ENCODE results near the gene KCTD16. TPM values are rescaled to one million over a fixed set of nuclear protein-coding genes. Genes with fewer than 3 reads are reported as not detected.

Gene KCTD16
- total and polyA plus RNA-seq, 12 donors, result 0.02 to 0.42 (median 0.10) TPM; not detected in 2

GRCh38 chr5:144230806-144231205 lies 60.1 kb downstream of the KCTD16 start:
- WGBS, 2 donors, result 78 to 90% methylated on average over 4 of the region's 4 CpGs
- no peak for TF ChIP-seq CTCF (IDR thresholded peaks at IDR 0.05)
- H3K27ac ChIP-seq, result no peak overlapping the region

GRCh38 chr5:144232285-144232684 lies 61.6 kb downstream of the KCTD16 start:
- Histone ChIP-seq H3K4me3 (no peak overlapping the region), H3K27ac (no peak overlapping the region), H3K27me3 (peaks cover 0 to 12% (median 0%) of the 10 kb centered on the region in 7 donors), H3K36me3 (no peaks in the 10 kb centered on the region), H3K9me3 (no peaks in the 10 kb centered on the region), H3K4me1 (no peaks in the 10 kb centered on the region)
- intact Hi-C loops (cut with DNase I), result no loop called here
- ATAC-seq (no peak), DNase-seq (no peak)
- WGBS, 2 donors, result 82 to 89% methylated on average over 5 of the region's 5 CpGs
- no peak for TF ChIP-seq CTCF (IDR thresholded peaks at IDR 0.05)

More at GRCh38 chr5:144230806-144231205, 60.1 kb downstream of the KCTD16 start:
- H3K4me1 ChIP-seq, result no peaks in the 10 kb centered on the region
- no peaks in the 10 kb centered on the region for H3K9me3 ChIP-seq
- intact Hi-C loops (cut with DNase I), result no loop called here
- H3K4me3 ChIP-seq, result no peak overlapping the region
- ATAC-seq (no peak), DNase-seq (no peak)
- H3K36me3 ChIP-seq, result no peaks in the 10 kb centered on the region
- H3K27me3 ChIP-seq, result peaks cover 0 to 18% (median 0%) of the 10 kb centered on the region in 7 donors

DNA sequence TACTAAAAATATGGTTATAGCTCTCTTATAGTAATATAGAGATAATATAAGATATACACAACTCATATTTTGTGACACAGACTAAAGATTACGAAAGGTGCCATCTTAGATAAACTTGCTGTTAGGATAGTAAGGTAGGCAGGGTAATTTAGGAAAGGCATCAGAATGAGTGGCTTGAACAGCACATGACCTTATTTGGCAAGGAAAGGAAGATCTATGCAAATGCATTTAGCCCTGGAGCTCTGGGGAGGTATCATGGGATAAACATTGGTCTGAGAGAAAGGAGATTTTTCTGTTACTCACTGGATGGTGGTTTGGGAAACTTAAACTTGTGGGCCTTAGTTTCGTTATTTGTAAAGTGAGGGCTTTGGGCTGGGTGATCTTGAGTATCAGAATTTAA lies 65.8 kb downstream of the KCTD16 start:
- 76 to 82% methylated on average over 2 of the region's 2 CpGs for WGBS, 2 donors
- no peak for TF ChIP-seq CTCF (IDR thresholded peaks at IDR 0.05)
- Histone ChIP-seq H3K36me3 (no peaks in the 10 kb centered on the region), H3K4me1 (no peaks in the 10 kb centered on the region), H3K27me3 (peaks cover 0 to 9% (median 0%) of the 10 kb centered on the region in 7 donors), H3K9me3 (no peaks in the 10 kb centered on the region), H3K4me3 (no peak overlapping the region), H3K27ac (no peak overlapping the region)
- intact Hi-C loops (cut with DNase I), result no loop called here
- ATAC-seq (no peak), DNase-seq (no peak)

- no peak overlapping the region for H3K27ac ChIP-seq
- intact Hi-C loops (cut with DNase I), result no loop called here
Observed at GRCh38 chr5:144237851-144238250, 67.2 kb downstream of the KCTD16 start.

More at GRCh38 chr5:144237851-144238250, 67.2 kb downstream of the KCTD16 start:
- TF ChIP-seq CTCF (IDR thresholded peaks at IDR 0.05), result no peak
- Histone ChIP-seq H3K4me3 (no peak overlapping the region), H3K9me3 (no peaks in the 10 kb centered on the region), H3K36me3 (no peaks in the 10 kb centered on the region), H3K27me3 (peaks cover 0 to 9% (median 0%) of the 10 kb centered on the region in 7 donors), H3K4me1 (no peaks in the 10 kb centered on the region)
- ATAC-seq (peak in 3 of 8 donors; percentile 20 to 48 (median 45)), DNase-seq (peak in 1 of 2 donors; percentile 4)
- WGBS, 2 donors, result 54 to 71% methylated on average over 2 of the region's 2 CpGs

Data from heart right ventricle (tissue), 16 donors.